ENCODE results near the gene MC2R.

DNA sequence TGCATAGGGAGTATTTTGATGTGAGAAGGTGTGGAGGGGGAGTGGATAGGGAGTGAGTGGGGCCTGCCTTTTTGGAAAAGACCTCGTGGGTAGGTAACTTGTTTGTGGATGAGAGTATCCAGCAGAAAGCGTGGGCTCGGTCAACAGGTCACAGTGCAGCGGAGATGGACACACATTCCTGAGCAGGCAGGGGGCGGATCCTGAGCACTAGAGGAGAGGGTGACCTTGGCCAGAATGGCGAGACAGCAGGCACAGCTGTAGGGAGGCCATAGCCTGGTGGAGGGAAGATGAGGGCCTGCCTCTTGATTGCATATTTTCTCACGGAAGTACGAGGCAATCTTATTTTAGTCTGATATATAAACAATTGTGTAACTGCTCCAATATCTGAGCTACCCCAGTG lies 3.6 kb upstream of the MC2R start:
- TF ChIP-seq BHLHE40 (IDR thresholded peaks at IDR 0.05; ENCODE audit: borderline replicate concordance in 1 of 2, low read depth in 2 of 2, low read length in 1 of 2) (no peak), POLR2A (IDR thresholded peaks at IDR 0.05; ENCODE audit: low read depth, low read length) (no peak), GABPA (IDR thresholded peaks at IDR 0.05; ENCODE audit: low read depth) (no peak), NR2C1 (IDR thresholded peaks at IDR 0.05) (no peak)
- TF ChIP-seq, protein P1, sequence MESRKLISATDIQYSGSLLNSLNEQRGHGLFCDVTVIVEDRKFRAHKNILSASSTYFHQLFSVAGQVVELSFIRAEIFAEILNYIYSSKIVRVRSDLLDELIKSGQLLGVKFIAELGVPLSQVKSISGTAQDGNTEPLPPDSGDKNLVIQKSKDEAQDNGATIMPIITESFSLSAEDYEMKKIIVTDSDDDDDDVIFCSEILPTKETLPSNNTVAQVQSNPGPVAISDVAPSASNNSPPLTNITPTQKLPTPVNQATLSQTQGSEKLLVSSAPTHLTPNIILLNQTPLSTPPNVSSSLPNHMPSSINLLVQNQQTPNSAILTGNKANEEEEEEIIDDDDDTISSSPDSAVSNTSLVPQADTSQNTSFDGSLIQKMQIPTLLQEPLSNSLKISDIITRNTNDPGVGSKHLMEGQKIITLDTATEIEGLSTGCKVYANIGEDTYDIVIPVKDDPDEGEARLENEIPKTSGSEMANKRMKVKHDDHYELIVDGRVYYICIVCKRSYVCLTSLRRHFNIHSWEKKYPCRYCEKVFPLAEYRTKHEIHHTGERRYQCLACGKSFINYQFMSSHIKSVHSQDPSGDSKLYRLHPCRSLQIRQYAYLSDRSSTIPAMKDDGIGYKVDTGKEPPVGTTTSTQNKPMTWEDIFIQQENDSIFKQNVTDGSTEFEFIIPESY (IDR thresholded peaks at IDR 0.05), result no peak
- TF ChIP-seq, protein P2, sequence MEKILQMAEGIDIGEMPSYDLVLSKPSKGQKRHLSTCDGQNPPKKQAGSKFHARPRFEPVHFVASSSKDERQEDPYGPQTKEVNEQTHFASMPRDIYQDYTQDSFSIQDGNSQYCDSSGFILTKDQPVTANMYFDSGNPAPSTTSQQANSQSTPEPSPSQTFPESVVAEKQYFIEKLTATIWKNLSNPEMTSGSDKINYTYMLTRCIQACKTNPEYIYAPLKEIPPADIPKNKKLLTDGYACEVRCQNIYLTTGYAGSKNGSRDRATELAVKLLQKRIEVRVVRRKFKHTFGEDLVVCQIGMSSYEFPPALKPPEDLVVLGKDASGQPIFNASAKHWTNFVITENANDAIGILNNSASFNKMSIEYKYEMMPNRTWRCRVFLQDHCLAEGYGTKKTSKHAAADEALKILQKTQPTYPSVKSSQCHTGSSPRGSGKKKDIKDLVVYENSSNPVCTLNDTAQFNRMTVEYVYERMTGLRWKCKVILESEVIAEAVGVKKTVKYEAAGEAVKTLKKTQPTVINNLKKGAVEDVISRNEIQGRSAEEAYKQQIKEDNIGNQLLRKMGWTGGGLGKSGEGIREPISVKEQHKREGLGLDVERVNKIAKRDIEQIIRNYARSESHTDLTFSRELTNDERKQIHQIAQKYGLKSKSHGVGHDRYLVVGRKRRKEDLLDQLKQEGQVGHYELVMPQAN (conservative IDR thresholded peaks at IDR 0.05), result no peak

Measured in GM12878 (cell line).